Esophagus squamous epithelium (tissue), 4 donors: Measurements from ENCODE around the gene BHMT.

Experiments used
- POLR2A ChIP-seq, 4 donors: fragments of 450-650 bp; IDR thresholded peaks; one replicate each; pipeline ENCODE4 v1.6.1; 2017; ENCODE audit warnings: antibody characterized with exemption in 4 of 4, mild to moderate bottlenecking in 4 of 4, moderate library complexity in 3 of 4
- TF ChIP-seq, protein P1 (sequence below), 6 experiments: fragments of 450-650 bp in 4 of 6; fragments of 200-600 bp in 2 of 6; sonication (generic) in 2 of 6; IDR thresholded peaks; one replicate each; pipeline ENCODE4 v1.5.1; 2016 to 2019; ENCODE audit warnings: antibody characterized with exemption in 6 of 6, mild to moderate bottlenecking in 4 of 6, moderate library complexity in 4 of 6

DNA sequence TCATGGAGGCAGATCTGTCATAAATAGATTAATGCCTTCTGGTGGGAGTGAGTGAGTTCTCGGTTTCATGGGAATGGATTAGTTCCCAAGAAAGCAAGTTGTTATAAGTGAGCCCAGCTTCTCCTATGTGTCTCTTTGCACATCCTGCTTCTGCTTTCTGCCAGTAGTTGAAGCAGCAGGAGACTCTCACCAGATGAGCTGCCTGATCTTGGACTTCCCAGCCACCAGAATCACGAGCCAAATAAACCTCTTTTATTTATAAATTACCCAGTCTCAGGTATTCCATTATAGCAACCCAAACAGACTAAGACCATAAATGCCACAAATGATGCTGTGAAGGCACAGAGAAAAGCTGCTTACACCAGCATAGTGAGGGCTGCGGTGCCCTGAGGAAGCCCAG lies 28.9 kb downstream of the BHMT start:
- no peak for TF ChIP-seq POLR2A (IDR thresholded peaks at IDR 0.05)
- TF ChIP-seq, protein P1, sequence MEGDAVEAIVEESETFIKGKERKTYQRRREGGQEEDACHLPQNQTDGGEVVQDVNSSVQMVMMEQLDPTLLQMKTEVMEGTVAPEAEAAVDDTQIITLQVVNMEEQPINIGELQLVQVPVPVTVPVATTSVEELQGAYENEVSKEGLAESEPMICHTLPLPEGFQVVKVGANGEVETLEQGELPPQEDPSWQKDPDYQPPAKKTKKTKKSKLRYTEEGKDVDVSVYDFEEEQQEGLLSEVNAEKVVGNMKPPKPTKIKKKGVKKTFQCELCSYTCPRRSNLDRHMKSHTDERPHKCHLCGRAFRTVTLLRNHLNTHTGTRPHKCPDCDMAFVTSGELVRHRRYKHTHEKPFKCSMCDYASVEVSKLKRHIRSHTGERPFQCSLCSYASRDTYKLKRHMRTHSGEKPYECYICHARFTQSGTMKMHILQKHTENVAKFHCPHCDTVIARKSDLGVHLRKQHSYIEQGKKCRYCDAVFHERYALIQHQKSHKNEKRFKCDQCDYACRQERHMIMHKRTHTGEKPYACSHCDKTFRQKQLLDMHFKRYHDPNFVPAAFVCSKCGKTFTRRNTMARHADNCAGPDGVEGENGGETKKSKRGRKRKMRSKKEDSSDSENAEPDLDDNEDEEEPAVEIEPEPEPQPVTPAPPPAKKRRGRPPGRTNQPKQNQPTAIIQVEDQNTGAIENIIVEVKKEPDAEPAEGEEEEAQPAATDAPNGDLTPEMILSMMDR (IDR thresholded peaks at IDR 0.05): no peak
